NCI-H526 treated with DMSO at 0.1 percent for 48 hours (cell line): ENCODE measurements around the gene ZDHHC19.
"Not testable (repeated sequence)": the region's sequence is repeated elsewhere in the genome, so short reads cannot be mapped to it uniquely, and the experiment has no call there.

Experiments used
- DNase-seq: peaks from one replicate; lab custom pipeline; 2025; lab: John Stamatoyannopoulos, UW

The ZDHHC19 gene

GRCh38 chr3:196202516-196202970 lies 8.7 kb downstream of the ZDHHC19 start:
- DNase-seq, result no peak

GRCh38 chr3:196198771-196199753 lies 12.1 kb downstream of the ZDHHC19 start:
- no peak for DNase-seq

GRCh38 chr3:196198081-196198675 lies 13.0 kb downstream of the ZDHHC19 start:
- DNase-seq, result no peak

DNA sequence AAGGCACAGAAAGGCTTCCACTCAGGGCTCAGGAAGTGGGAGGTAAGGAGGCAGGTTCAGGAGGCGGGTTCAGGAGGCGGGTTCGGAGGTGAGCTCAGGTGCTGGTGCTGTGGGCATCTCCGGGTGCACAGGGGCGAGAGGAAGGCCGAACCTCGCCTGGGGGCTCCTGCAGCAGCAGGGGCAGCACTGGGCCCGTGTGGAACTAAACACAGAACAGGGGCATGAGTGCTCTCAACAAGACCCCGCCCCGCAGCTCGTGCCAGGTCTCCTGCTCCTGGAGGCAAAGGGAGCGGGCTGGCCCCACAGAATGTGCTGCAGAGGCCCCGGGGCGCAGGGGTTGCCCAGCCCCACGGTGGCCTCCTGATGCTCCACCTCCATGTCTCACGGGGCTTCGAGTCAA lies 13.7 kb downstream of the ZDHHC19 start:
- no peak for DNase-seq

DNA sequence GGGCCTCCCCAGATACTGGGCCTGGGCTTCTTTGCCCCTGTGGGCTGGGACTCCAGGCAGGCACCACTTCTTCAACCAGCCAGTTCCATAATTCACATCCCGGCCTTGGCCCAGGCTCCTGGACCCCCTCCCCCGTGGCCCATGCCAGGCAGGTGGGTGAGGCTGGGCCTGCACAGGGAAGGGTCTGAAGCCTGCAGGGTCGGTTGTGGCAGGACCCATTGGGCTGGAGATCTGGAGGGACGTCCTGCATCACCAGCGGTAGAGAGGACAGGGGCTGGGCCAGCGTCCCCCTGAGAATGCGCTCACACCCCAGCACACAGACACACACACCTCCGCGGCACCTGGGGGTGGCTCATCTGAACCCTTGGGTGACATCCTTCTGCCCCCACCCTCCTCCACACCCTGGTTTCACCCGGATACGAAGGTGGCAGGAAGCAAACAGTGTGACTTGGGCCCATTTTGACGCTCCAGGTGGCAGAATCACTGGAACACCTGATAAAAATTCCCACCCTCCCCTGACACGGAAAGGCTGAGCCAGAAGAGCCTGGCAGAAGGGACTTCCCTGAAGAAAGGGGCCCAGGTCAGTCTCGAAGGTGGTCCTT lies 15.4 kb downstream of the ZDHHC19 start:
- DNase-seq, result no peak

GRCh38 chr3:196194542-196194915 lies 16.7 kb downstream of the ZDHHC19 start:
- DNase-seq, result no peak

DNA sequence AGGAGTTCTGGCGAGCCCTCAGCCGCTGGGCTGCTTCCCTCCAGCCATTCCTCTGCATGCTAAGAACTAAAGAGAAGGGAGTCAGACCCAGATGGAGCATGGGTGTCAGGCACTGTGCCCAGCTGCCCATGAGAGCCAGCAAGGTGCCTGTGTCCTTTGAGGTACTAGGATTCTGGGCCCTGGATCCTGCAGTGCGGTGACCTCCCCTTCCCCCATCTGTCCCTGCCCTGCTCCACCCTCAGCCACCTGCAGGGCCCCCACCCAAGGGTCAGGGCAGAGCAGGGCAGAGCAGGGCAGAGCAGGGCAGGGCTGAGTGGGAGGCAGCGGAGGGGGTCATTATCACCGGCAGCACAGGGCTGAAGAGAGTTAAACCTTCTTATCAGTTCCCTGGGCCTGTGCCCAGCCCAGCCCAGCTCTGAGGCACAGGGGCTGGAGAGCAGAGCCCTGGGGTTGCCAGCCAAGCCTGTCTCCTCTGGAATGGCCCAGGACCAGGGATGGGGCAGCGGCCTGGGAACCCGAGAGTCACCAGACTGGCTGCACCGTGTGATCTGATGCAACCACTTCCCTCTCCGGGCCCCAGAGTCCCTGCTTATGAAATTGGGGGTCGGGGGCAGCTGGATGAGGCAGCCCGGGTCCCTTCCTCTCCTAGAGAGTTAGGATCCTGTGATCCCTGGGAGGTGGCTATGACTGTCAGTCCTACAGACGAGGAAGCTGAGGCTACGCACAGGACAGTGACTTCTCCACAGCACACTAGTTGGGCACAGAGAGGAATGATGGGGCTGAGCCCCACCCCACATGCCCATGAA lies 17.3 kb downstream of the ZDHHC19 start:
- no peak for DNase-seq

- DNase-seq, result no peak
Measured at GRCh38 chr3:196193133-196193735, 18.0 kb downstream of the ZDHHC19 start.

DNA sequence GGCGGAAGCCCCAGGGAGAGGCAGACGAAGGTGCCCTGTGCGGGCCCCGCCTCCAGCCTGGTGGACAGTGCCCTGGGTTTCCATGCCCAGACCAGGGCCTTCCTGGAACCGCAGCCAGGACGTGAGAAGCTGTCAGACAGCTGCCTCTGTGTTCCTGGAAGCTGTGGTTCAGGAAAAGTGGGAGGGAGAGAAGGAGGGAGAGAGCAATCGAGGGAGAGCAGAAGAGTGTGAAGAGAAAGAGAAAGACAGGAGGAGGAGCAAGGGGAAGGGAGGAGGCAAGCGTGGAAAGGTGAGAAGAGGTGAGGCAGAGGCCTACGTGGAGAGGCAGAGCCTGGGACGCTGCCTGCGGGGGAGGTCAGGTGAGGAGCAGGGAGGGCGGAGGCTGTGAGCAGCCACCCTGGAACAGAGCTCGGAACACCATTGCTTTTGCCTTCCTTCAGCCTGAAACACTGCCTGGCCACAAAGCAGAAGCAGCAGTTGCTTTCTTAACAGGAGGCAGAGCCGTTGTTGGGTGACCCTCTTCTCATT lies 18.6 kb downstream of the ZDHHC19 start:
- no peak for DNase-seq

DNA sequence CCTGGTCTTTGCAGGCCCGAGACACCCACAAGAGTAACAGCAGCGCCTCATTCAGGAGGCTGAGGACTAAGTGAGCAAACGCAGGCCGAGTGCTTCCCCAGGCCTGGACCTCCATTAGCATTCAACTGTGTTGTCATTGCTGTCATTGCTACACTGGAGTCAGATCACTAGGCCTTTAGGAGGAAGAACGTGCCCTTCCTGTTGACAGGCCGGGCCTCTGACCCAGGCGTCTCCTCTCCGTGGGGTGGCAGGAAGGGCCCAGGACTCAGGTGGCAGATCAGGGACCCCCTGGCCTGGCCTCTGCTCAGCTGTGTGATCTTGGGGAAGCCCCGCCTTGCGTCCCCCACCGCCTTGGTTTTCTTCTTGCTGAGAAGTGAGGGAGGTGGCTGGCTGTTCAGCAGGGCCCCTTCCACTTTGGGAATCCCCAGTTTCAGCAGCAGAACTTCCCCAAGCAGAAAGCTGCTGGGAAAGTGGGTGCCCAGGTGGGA lies 19.1 kb downstream of the ZDHHC19 start:
- no peak for DNase-seq

DNA sequence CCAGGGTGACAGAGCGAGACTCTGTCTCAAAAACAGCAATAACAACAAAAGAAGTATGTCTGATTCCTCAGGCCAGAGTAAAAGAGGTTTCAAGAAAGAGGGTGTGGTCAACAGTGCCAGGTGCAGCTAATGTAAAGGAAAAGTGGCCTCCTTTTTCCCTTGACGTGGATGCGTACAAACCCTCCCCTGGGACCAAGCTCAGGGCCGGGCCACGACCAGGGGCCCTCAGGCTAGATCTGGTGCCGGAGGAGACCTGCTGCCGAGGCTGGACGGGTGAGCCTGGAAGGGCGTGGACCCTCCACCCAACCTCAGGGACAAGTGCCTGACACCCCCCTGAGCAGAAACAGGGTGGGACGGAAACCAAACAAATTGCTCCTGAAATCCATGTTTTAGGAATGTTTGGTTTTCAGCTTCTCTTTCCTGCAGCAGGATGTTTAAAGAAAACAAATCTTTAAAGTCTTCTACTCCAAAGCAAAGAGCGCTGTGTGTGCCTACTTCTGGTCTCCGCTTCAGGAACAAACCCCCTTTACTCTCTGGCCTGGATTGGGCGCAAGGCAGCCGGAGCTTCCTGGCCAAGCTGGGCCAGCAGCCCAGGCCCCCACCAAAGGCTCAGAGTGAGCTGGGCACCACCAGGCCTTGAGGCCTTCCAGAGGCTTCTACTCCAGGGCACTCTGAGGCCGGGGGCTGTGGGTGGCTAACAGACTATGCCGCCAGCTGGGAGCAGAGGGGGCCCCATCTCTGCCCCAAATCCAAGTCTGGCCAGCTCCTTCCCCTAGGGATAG lies 21.4 kb downstream of the ZDHHC19 start:
- DNase-seq, result no peak

DNA sequence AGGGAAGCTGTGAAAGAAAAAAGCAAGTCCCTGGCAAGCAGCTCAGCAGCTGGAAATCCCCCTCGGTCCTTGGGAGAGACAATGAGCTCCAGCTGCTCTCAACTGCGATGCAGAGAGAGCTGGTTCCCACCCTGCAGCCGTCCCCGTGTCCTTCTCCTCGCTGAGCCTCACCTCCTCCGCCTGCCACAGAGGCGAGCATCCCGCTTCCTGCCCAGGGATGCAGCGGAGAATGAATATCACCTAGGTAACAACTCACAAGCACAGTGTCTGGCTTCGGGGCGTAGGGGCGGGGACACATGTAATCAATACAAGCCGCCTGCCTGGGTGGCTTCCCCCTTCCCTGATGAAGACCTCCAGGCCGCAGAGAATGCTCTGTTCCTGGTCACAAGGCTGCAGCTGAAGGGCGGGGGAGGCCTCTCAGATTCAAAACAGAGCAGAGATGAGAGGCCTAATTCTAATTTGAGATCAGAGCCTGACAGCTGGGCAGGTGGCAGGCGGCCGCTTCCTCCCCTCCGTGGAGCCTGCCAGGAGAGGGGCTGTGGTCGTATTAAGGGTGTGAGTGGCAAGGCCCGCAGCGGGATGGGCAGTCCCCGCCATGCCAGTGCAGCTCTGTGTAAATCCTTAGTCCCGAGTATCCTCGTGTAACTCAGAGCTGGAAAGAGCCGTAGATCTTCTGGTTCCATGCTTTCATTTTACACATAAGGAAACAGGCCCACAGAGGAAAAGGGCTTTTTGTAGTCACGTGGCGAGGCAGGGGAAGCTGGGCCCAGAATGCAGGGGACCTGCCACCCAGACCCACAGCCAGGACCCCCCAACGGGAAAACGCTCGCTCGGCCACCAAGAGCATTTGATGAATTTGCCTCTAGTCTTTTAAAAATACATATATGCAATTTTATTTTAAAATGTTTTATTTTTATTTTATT lies 24.3 kb downstream of the ZDHHC19 start:
- no peak for DNase-seq

DNA sequence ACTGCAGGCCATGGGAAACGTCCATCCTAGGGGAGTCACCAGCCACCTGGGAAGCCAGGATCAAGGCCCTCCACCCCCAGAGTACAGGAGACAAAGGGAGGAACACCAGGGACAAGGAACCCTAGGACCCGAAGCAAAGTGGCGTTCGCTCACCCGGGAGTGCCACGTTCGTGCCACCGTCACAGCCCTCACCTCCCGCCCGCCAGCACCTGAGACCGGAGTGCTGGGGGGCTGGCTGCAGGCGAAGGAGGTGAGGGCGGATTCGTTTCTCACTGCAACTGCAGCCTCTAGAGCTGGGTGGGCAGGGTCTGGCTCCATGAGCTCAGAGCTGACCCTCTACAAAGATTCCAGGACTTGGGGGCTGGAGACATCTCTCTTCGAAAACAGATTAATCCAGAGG lies 26.3 kb downstream of the ZDHHC19 start:
- DNase-seq, result no peak

DNA sequence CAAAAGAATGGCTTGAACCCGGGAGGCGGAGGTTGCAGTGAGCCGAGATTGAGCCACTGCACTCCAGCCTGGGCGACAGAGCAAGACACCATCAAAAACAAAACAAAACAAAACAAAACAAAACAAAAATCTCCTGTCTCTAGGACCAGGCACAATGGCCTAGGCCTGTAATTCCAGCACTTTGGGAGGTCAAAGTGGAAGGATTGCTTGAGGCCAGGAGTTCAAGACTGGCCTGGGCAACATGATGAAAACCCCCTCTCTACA lies 27.1 kb downstream of the ZDHHC19 start:
- DNase-seq, result not testable (repeated sequence)

GRCh38 chr3:196181127-196181546 lies 30.1 kb downstream of the ZDHHC19 start:
- DNase-seq, result no peak

DNA sequence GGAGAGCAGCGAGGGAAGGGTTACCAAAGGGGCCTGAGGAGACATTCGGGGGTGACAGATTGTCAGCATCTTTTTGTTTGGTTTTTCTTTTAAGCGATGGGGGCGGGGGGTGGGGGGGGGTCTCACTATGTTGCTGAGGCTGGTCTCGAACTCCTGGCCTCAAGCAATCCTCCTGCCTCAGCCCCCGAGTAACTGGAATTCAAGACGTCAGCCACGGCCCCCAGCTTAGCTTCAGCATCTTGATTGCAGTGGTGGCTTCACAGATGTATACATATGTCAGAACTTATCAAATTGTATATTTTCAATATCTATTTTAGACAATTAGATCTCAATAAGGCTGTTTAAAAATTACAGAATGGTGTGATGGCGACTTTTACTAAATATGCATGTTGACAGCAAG lies 30.9 kb downstream of the ZDHHC19 start:
- no peak for DNase-seq

- no peak for DNase-seq
Measured at GRCh38 chr3:196179380-196180308, 31.6 kb downstream of the ZDHHC19 start.

DNA sequence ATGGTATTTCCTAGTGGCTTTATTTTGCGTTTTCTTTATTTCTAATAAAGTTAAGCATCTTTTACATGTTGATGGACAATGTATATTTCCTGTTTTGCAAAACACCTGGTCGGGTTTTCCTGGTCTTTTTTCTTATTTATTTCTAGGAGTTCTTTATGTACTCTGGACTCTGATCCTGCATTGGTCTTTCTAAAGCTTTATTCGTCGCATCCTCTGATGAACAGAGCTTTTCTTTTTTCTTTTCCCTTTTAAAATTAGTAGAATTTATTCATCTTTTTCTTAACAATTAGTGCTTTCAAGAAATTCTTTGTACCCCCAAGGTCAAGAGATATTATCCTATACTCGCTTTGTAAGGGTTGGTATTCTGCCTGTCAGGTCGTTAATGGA lies 32.2 kb downstream of the ZDHHC19 start:
- no peak for DNase-seq

DNA sequence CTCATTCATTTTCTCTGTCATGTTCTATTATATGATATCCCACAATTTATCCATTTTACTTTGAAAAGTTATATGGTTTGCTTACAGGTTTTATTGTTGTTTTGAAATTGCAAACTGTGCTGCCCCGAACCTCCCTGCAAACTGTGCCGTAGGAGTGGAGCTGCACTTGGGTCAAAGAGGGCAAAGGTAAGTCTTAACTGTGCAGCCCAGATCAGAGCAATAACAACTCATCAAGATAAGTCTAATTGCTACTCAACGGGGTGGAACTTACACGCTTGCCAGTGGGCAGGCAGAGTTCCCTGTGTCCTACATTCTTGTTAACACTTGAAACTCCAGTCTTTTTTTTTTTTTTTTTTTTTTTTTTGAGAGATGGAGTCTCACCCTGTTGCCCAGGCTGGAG lies 33.2 kb downstream of the ZDHHC19 start:
- DNase-seq, result no peak
